HG02642 (cell line): ENCODE results near the gene CCNH.
A peak's percentile ranks its signal among the peaks of the same experiment; 100 is the strongest.

Experiments used
- ATAC-seq: cut with Tn5 transposase; IDR thresholded peaks from one replicate; pipeline ENCODE4 v1.9.1; 2021; ENCODE audit warnings: mild to moderate bottlenecking; ENCODE audit not compliant: unreplicated experiment, poor library complexity

CCNH gene

GRCh38 chr5:87367243-87367642 lies 45.5 kb downstream of the CCNH start:
- no peak for ATAC-seq

- ATAC-seq: no peak
These were observed 51.1 kb downstream of the CCNH start for GRCh38 chr5:87361536-87362213.

GRCh38 chr5:87361031-87361445 lies 51.7 kb downstream of the CCNH start:
- no peak for ATAC-seq

- ATAC-seq: no peak
These were observed 52.6 kb downstream of the CCNH start for GRCh38 chr5:87360132-87360531.

GRCh38 chr5:87359106-87359505 lies 53.6 kb downstream of the CCNH start:
- no peak for ATAC-seq

- ATAC-seq: peak; percentile 89
These were observed 58.2 kb downstream of the CCNH start for GRCh38 chr5:87354496-87354895.

- ATAC-seq: no peak
These were observed 64.9 kb downstream of the CCNH start for GRCh38 chr5:87347841-87348240.

GRCh38 chr5:87347272-87347671 lies 65.5 kb downstream of the CCNH start:
- no peak for ATAC-seq
